IPS DF 6.9 (cell line): ENCODE results near the gene WDR90.
A peak's percentile ranks its signal among the peaks of the same experiment; 100 is the strongest.

Experiments used
- DNase-seq: peaks from one replicate; pipeline ENCODE4 v3.0.0-alpha.2; 2013; ENCODE audit warnings: low read depth, low spot score
- H3K27ac ChIP-seq: one replicate; pipeline ENCODE4 v1.5.1; 2013; ENCODE audit warnings: low read length, control low read depth
- H3K27me3 ChIP-seq: 2 replicates; pipeline ENCODE4 v1.6.1; 2013; ENCODE audit warnings: mild to moderate bottlenecking, low read length; ENCODE audit not compliant: control insufficient read depth, insufficient read depth
- H3K36me3 ChIP-seq: 2 replicates; pipeline ENCODE4 v1.6.1; 2013; ENCODE audit warnings: low read length; ENCODE audit not compliant: control insufficient read depth, insufficient read depth
- H3K4me1 ChIP-seq: 2 replicates; pipeline ENCODE4 v1.6.1; 2013; ENCODE audit warnings: low read length; ENCODE audit not compliant: control insufficient read depth, insufficient read depth
- H3K4me3 ChIP-seq: 2 replicates; pipeline ENCODE4 v1.5.1; 2013; ENCODE audit warnings: mild to moderate bottlenecking, low read length
- H3K9me3 ChIP-seq: 2 replicates; pipeline ENCODE4 v1.6.1; 2013; ENCODE audit warnings: low read length, inconsistent platforms; ENCODE audit not compliant: control insufficient read depth, insufficient read depth
- WGBS: extraction: QIAGEN DNeasy Blood & Tissue Kit; methylation state at CpG from one replicate; pipeline ENCODE4 v1.1.7; 2013; ENCODE audit warnings: mixed read lengths, missing lambda C conversion rate; ENCODE audit not compliant: insufficient read length, insufficient coverage; 5-methylcytosine and 5-hydroxymethylcytosine counted together

The WDR90 gene

DNA sequence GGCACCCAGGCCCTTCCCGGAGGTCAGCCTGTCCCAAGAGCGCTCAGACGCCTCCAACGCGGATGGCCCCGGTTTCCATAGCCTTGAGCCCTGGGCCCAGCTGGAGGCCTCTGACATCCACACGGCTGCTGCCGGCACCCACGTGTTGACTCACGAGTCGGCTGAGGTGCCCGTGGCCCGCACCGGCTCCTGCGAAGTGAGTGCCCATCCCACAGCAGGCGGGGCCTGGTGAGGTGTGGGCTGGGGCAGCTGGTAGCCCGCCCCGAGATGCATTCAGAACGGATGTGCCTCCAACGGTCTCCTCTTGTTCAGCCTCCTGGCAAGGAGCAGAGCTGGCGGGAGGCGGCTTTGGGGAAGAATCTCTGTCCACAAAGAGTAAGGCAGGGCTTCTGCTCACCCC lies 2.7 kb downstream of the WDR90 start:
- Histone ChIP-seq H3K4me3 (no peak overlapping the region), H3K4me1 (peaks cover 2% of the 10 kb centered on the region; the same call in 1 of the 2 replicates), H3K27ac (no peak overlapping the region), H3K27me3 (no peaks in the 10 kb centered on the region), H3K9me3 (no peaks in the 10 kb centered on the region), H3K36me3 (peaks cover 9% of the 10 kb centered on the region)
- no CpG with 5 or more reads among the region's 22 CpGs for WGBS
- no peak for DNase-seq

DNA sequence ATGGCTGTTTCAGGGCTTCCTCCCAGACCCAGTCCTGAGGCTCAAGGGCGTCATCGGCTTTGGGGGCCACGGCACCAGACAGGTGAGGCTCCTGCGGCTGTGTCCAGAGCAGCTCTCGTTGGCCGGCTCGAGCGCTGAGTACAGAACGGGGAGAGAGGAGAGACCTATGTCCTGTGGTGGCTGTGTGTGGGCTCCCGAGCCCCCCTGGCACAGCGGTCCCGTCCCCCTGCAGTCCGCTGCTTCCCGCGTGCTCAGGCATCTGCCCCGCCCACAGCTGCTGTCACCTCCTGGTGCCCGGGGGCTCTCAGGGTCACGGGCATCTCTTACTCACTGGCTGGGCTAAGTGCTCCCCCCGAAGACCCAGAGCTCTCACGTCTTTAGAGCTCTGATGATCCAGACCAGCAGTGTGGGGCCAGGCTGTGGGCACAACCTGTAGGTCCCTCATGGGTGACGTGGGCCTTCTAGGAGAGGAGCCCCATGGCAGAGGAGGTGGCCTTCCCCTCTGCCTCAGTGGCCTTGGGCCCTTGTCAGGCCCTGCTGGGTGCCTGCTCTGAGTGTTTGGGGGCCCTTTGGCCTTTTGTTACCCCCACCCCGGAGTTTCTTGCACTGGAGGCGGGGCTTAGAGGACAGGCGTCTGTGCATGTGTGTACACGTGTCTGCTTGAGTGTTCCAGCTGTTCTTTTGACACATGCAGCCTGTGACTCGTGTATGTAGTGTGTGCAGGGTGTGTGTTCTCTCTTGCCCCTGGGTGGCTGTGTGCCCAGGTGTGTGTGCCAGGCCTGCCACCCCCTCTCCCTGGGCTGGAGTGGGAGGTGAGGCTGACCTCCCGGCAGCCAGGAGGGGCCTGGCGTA lies 3.5 kb downstream of the WDR90 start:
- H3K27me3 ChIP-seq: no peaks in the 10 kb centered on the region
- no peak overlapping the region for H3K4me3 ChIP-seq
- no peaks in the 10 kb centered on the region for H3K9me3 ChIP-seq
- no peak overlapping the region for H3K27ac ChIP-seq
- no CpG with 5 or more reads among the region's 28 CpGs for WGBS
- peaks cover 9% of the 10 kb centered on the region for H3K36me3 ChIP-seq
- peaks cover 2% of the 10 kb centered on the region; the same call in 1 of the 2 replicates for H3K4me1 ChIP-seq
- DNase-seq: no peak

DNA sequence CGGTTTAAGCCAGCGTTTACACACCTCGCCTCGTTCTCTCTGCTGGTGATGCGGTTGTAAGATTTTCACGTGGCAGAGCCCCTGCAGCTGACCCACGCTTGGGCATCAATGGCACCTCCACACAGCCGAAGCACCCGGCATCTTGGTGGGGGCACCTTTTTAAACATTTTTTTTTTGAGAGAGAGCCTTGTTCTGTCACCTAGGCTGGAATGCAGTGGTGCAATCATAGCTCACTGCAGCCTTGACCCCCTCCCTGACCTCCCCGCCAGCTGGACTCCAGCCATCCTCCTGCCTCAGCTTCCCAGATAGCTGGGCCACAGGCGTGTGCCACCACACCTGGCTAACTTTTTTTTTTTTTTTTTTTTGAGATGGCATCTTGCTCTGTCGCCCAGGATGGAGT lies 4.9 kb downstream of the WDR90 start:
- H3K27ac ChIP-seq: no peak overlapping the region
- no peaks in the 10 kb centered on the region for H3K27me3 ChIP-seq
- no CpG with 5 or more reads among the region's 12 CpGs for WGBS
- DNase-seq: no peak
- H3K4me3 ChIP-seq: no peak overlapping the region
- H3K9me3 ChIP-seq: no peaks in the 10 kb centered on the region
- no peaks in the 10 kb centered on the region; the same call in 1 of the 2 replicates for H3K4me1 ChIP-seq
- peaks cover 12% of the 10 kb centered on the region for H3K36me3 ChIP-seq

DNA sequence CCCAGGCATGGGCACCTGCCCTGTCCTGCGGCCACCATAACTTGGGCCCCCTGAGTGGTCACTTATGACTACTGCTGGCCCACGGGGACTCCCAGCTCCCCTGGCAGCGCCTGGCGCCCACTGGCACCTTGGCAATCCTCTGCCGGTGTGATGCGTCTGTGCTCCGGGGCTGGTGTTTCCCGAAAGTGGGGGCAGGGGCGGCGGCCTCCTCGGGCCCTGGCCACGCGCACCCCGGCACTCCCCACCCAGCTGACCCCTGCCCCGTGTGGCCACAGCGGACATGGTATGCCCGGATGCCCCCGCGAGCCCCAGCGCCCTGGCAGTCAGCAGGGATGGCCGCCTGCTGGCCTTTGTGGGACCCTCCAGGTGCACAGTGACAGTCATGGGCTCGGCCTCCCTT lies 8.3 kb downstream of the WDR90 start:
- H3K36me3 ChIP-seq: peaks cover 14% of the 10 kb centered on the region
- no peak overlapping the region for H3K27ac ChIP-seq
- H3K27me3 ChIP-seq: no peaks in the 10 kb centered on the region
- peaks cover 6% of the 10 kb centered on the region for H3K4me1 ChIP-seq
- WGBS: no CpG with 5 or more reads among the region's 22 CpGs
- no peaks in the 10 kb centered on the region for H3K9me3 ChIP-seq
- no peak for DNase-seq
- H3K4me3 ChIP-seq: no peak overlapping the region

DNA sequence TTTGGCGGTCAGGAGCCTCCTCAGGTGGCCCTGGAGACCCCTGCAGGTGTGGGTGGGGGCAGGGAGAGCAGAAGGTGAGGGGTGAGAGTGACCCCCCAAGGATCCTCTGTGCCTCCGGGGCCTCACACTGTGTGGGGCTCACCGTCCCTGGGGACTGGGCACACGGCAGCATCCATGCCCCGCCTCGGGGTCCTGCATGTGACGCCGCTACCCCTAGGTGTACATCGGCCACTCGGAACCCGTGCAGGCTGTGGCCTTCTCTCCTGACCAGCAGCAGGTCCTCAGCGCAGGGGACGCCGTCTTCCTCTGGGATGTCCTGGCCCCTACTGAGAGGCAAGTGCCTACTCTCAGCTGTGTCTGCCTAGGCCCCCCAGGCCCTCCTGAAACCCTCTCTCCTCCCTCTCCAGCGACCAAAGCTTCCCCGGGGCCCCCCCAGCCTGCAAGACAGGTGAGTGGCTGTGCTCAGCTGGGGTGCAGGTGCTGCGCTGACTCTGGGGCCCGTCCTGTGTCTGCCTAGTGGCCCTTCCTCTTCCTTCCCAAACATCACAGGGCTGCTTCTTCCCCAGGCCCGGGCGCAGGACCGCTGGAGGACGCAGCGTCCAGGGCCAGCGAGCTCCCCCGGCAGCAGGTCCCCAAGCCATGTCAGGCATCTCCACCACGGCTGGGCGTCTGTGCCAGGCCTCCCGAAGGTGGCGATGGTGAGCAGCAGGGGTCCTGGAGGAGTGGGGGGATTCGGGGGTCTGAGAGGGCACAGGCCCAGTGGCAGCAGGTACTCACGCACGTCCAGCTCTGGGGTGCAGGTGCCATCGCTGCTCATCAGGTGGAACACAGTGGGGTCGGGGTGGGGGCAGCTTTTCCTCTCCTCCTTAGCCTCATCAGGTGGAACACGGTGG lies 9.8 kb downstream of the WDR90 start:
- Histone ChIP-seq H3K4me3 (no peak overlapping the region), H3K4me1 (peaks cover 6% of the 10 kb centered on the region), H3K9me3 (no peaks in the 10 kb centered on the region), H3K27ac (no peak overlapping the region), H3K36me3 (peaks cover 14% of the 10 kb centered on the region), H3K27me3 (no peaks in the 10 kb centered on the region)
- no CpG with 5 or more reads among the region's 35 CpGs for WGBS
- DNase-seq: no peak

DNA sequence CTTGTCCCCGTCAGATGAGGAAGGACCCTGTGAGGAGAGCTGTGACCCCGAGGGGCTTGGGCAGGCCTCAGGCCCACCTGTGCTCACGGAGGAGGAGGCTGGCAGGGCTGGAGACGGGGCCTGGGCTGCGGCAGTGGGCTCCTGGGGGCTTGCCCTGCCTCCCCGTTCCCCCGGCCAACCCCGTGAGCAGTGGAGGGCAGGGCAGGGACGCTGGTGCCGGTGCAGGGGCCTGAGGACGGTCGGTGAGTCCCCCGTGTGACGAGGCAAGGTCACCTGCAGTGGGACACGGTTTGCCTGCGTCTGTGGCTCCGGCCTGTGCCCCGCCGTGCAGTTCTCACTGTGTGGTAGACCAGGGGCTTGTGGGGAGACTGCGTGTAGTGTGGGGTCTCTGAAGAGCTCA lies 10.5 kb downstream of the WDR90 start:
- WGBS: no CpG with 5 or more reads among the region's 20 CpGs
- peaks cover 14% of the 10 kb centered on the region for H3K36me3 ChIP-seq

DNA sequence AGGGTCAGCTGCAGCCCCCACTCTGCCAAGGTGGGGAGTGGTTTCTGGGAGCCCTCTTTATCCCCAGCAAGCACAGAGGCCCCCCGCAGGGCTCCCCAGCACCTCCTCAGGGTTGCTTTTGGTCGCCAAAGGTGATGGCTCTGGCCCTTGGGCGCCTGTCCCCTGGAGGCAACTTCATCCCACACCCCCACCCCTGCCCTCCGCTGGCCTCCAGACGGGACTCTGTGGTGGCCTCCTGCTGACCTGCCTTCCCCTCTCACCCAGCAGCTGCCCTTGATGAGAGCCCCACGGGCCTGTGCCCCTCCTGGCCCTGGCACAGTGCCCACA lies 10.9 kb downstream of the WDR90 start:
- H3K27me3 ChIP-seq: no peaks in the 10 kb centered on the region
- H3K36me3 ChIP-seq: peaks cover 10% of the 10 kb centered on the region
- H3K4me3 ChIP-seq: no peak overlapping the region
- no CpG with 5 or more reads among the region's 6 CpGs for WGBS
- DNase-seq: no peak
- H3K4me1 ChIP-seq: peaks cover 6% of the 10 kb centered on the region
- no peaks in the 10 kb centered on the region for H3K9me3 ChIP-seq
- H3K27ac ChIP-seq: no peak overlapping the region

More for the DNA sequence above, 10.5 kb downstream of the WDR90 start:
- Histone ChIP-seq H3K4me1 (peaks cover 6% of the 10 kb centered on the region), H3K4me3 (no peak overlapping the region), H3K9me3 (no peaks in the 10 kb centered on the region), H3K27ac (no peak overlapping the region), H3K27me3 (no peaks in the 10 kb centered on the region)
- no peak for DNase-seq

DNA sequence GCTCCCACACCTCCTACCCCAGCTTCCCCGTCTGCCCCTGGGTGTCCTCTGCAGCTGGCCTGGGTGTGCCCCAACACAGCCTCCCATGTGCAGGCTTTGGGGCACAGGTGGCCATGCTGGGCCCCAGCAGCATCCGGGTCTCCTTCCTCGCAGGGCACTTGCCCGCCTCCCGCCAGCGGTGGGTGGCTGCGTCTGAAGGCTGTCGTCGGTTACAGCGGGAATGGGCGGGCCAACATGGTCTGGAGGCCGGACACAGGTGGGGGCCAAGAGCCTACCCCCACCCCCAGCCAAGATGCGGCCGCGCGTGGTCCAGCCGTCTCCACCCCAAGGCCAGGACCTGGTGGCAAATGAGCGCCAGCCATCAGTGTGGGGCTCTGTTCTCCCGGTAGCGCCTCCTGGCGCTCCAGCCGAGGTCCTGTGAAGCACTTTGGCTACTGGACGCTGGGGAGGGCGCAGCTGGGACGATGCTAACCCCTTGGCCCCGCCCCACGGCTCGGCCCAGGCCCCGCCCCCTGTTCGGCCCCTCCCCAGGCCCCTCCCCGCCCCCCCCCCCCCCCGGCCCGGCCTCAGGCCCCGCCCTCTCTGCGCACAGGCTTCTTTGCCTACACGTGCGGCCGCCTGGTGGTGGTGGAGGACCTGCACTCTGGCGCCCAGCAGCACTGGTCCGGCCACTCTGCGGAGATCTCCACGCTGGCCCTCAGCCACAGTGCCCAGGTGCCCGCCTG lies 11.5 kb downstream of the WDR90 start:
- Histone ChIP-seq H3K27ac (no peak overlapping the region), H3K4me3 (peak overlapping the region; percentile 4; the same call in 1 of the 2 replicates), H3K9me3 (no peaks in the 10 kb centered on the region), H3K36me3 (peaks cover 6% of the 10 kb centered on the region), H3K27me3 (no peaks in the 10 kb centered on the region), H3K4me1 (peaks cover 6% of the 10 kb centered on the region)
- no CpG with 5 or more reads among the region's 43 CpGs for WGBS
- no peak for DNase-seq

DNA sequence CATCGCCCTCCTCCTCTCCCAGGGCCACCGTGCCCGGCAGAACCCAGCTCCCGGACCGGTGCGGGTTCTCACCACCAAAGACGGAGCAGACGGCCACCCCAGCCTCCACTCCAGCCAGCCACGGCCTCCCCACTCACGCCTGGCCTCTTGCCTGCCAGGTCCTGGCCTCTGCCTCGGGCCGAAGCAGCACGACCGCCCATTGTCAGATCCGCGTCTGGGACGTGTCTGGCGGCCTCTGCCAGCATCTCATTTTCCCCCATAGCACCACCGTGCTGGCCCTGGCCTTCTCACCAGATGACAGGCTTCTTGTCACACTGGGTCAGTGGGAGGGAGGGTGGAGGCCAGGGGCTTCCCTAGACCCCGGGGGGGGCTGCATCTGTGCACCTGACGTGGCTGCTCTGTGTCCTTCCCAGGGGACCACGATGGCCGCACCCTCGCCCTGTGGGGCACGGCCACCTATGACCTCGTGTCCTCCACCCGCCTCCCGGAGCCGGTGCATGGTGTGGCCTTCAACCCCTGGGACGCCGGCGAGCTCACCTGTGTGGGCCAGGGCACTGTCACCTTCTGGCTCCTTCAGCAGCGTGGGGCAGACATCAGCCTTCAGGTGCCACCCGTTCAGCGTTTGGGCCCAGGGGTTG lies 12.1 kb downstream of the WDR90 start:
- DNase-seq: no peak

DNA sequence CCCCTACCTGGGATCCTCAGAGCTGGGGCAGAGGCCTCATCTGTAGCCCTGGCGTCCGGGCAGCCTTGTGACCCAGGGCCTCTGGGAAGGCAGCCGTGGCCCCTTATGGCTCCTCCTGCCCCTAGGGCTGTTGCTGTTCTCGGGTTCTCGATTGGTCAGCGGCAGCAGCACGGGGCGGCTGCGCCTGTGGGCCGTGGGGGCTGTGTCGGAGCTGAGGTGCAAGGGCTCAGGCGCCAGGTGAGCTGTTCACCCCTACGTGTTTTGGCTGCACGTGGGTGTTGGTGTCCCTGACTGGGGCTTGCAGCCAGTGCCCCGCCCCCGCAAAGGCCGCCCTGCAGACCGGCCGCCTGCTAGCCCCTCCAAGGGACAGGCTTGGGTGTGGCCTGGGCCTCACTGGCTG lies 12.9 kb downstream of the WDR90 start:
- Histone ChIP-seq H3K4me3 (no peak overlapping the region), H3K36me3 (peaks cover 5% of the 10 kb centered on the region; the same call in 1 of the 2 replicates), H3K27ac (no peak overlapping the region), H3K4me1 (peaks cover 6% of the 10 kb centered on the region), H3K9me3 (no peaks in the 10 kb centered on the region), H3K27me3 (no peaks in the 10 kb centered on the region)
- no CpG with 5 or more reads among the region's 19 CpGs for WGBS
- no peak for DNase-seq

More for the DNA sequence above, 12.1 kb downstream of the WDR90 start:
- Histone ChIP-seq H3K9me3 (no peaks in the 10 kb centered on the region), H3K36me3 (peaks cover 5% of the 10 kb centered on the region; the same call in 1 of the 2 replicates), H3K27ac (no peak overlapping the region), H3K4me1 (peaks cover 6% of the 10 kb centered on the region), H3K4me3 (no peak overlapping the region), H3K27me3 (no peaks in the 10 kb centered on the region)
- no CpG with 5 or more reads among the region's 35 CpGs for WGBS
